ENCODE results near the gene RGS6. TPM values are rescaled to one million over a fixed set of nuclear protein-coding genes. Genes with fewer than 3 reads are reported as not detected.

RGS6 gene
- total and polyA plus RNA-seq, 2 experiments from 2014 or later, result not detected

GRCh38 chr14:72291908-72292688, 359.9 kb downstream of the RGS6 start:
- Histone ChIP-seq H4K20me1 (ENCODE audit: insufficient read depth) (no peaks in the 10 kb centered on the region), H3K36me3 (ENCODE audit: low read depth) (no peaks in the 10 kb centered on the region), H3K9me3 (ENCODE audit: low read depth) (no peaks in the 10 kb centered on the region), H3K79me2 (ENCODE audit: insufficient read depth) (no peaks in the 10 kb centered on the region), H3F3A (ENCODE audit: insufficient read depth) (no peaks in the 10 kb centered on the region), H2AFZ (peak overlapping the region; percentile 50; the same call in 1 of the 2 replicates), H3K4me3 (no peak overlapping the region), H3K4me2 (ENCODE audit: unreplicated experiment) (peak overlapping the region; percentile 34), H3K27me3 (replicated peaks; ENCODE audit: insufficient read depth) (peaks cover 6% of the 10 kb centered on the region; the same call in 1 of the 2 replicates), H3K4me1 (ENCODE audit: insufficient read depth) (no peaks in the 10 kb centered on the region), H3K27ac (no peak overlapping the region), H3K9ac (no peak overlapping the region), H3K9me2 (ENCODE audit: insufficient read depth) (no peaks in the 10 kb centered on the region)
- 25 to 26% methylated on average over 16 of the region's 16 CpGs for WGBS, 2 experiments (ENCODE audit: low coverage in 1 of 2, low lambda C conversion rate in 2 of 2, missing lambda C conversion rate in 2 of 2)
- peak; percentile 76 for DNase-seq
- TF ChIP-seq EZH2phosphoT487 (IDR thresholded peaks at IDR 0.05; ENCODE audit: insufficient read depth, low read depth) (no peak), EZH2 (IDR thresholded peaks at IDR 0.05; ENCODE audit: insufficient read depth, poor library complexity, severe bottlenecking) (no peak)
- in situ Hi-C loops (cut with MboI), result no loop called here

DNA sequence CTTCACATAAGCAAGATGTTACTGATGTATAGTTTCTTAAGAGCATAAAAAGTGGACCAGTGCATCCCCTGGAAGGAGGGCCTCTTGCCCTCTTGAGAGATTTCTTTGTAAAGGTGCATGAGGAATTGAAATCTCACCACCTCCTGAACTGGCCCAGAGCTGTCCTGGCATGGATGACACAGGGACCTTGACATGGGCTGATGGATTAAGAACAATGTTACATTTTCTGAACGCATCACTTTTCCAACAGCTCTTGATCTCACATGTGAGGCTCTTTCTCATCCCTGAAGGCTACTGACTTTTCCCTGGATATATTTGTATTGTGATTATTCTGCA, 360.4 kb downstream of the RGS6 start:
- Histone ChIP-seq H3F3A (ENCODE audit: insufficient read depth) (no peaks in the 10 kb centered on the region), H3K4me1 (ENCODE audit: insufficient read depth) (no peaks in the 10 kb centered on the region), H2AFZ (no peak overlapping the region), H3K9ac (no peak overlapping the region), H3K4me3 (no peak overlapping the region), H3K79me2 (ENCODE audit: insufficient read depth) (no peaks in the 10 kb centered on the region), H4K20me1 (ENCODE audit: insufficient read depth) (no peaks in the 10 kb centered on the region), H3K4me2 (ENCODE audit: unreplicated experiment) (no peak overlapping the region), H3K9me3 (ENCODE audit: low read depth) (no peaks in the 10 kb centered on the region), H3K27me3 (replicated peaks; ENCODE audit: insufficient read depth) (peaks cover 6% of the 10 kb centered on the region; the same call in 1 of the 2 replicates), H3K9me2 (ENCODE audit: insufficient read depth) (no peaks in the 10 kb centered on the region), H3K27ac (no peak overlapping the region), H3K36me3 (ENCODE audit: low read depth) (no peaks in the 10 kb centered on the region)
- in situ Hi-C loops (cut with MboI), result no loop called here
- no peak for TF ChIP-seq EZH2phosphoT487 (IDR thresholded peaks at IDR 0.05; ENCODE audit: insufficient read depth, low read depth)
- DNase-seq, result no peak
- WGBS, 2 experiments (ENCODE audit: low coverage in 1 of 2, low lambda C conversion rate in 2 of 2, missing lambda C conversion rate in 2 of 2), result 14 to 25% methylated on average over 1 of the region's 1 CpG

GRCh38 chr14:72301352-72301751, 369.1 kb downstream of the RGS6 start:
- in situ Hi-C loops (cut with MboI), result no loop called here
- no peak for TF ChIP-seq EZH2 (IDR thresholded peaks at IDR 0.05; ENCODE audit: insufficient read depth, poor library complexity, severe bottlenecking)
- TF ChIP-seq EZH2phosphoT487 (IDR thresholded peaks at IDR 0.05; ENCODE audit: insufficient read depth, low read depth), result no peak
- no peaks in the 10 kb centered on the region for H3K36me3 ChIP-seq (ENCODE audit: low read depth)
- H3K9ac ChIP-seq, result no peak overlapping the region
- no peak overlapping the region for H3K27ac ChIP-seq
- DNase-seq, result no peak
- H3K9me3 ChIP-seq (ENCODE audit: low read depth), result no peaks in the 10 kb centered on the region
- H3K27me3 ChIP-seq (replicated peaks; ENCODE audit: insufficient read depth), result no peaks in the 10 kb centered on the region; the same call in 1 of the 2 replicates
- no peak overlapping the region for H3K4me3 ChIP-seq
- no peaks in the 10 kb centered on the region for H3K9me2 ChIP-seq (ENCODE audit: insufficient read depth)
- H2AFZ ChIP-seq, result no peak overlapping the region
- H3K4me2 ChIP-seq (ENCODE audit: unreplicated experiment), result no peak overlapping the region
- H3K79me2 ChIP-seq (ENCODE audit: insufficient read depth), result no peaks in the 10 kb centered on the region
- no peaks in the 10 kb centered on the region for H4K20me1 ChIP-seq (ENCODE audit: insufficient read depth)
- H3K4me1 ChIP-seq (ENCODE audit: insufficient read depth), result no peaks in the 10 kb centered on the region
- 36 to 40% methylated on average over 3 of the region's 3 CpGs for WGBS, 2 experiments (ENCODE audit: low coverage in 1 of 2, low lambda C conversion rate in 2 of 2, missing lambda C conversion rate in 2 of 2)
- H3F3A ChIP-seq (ENCODE audit: insufficient read depth), result no peaks in the 10 kb centered on the region

DNA sequence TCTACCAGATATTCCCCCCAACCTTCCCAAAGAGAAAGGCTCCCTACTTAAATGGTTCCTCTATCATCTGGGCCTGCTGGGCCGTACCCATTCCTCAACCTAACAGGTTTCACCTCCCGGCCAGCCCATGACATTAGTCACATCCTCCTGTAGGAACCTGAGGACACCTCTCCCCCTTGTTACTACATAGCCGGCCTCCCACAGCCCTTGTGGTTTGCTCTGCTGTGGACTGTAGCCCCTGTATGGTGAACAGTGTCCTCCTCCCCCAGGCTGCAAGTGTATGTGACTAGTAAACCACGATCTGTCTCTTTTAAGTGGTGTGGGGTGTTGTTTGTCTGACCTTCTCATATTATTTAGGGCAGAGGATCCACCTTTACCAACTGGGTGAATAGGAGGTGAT, 371.7 kb downstream of the RGS6 start:
- TF ChIP-seq EZH2phosphoT487 (IDR thresholded peaks at IDR 0.05; ENCODE audit: insufficient read depth, low read depth), result no peak
- no peak for TF ChIP-seq EZH2 (IDR thresholded peaks at IDR 0.05; ENCODE audit: insufficient read depth, poor library complexity, severe bottlenecking)

More for the DNA sequence above, 371.7 kb downstream of the RGS6 start:
- in situ Hi-C loops (cut with MboI), result no loop called here
- H3K4me3 ChIP-seq, result no peak overlapping the region
- DNase-seq, result no peak
- H3K9me2 ChIP-seq (ENCODE audit: insufficient read depth), result no peaks in the 10 kb centered on the region
- H3K4me2 ChIP-seq (ENCODE audit: unreplicated experiment), result no peak overlapping the region
- H3F3A ChIP-seq (ENCODE audit: insufficient read depth), result no peaks in the 10 kb centered on the region
- no peak overlapping the region for H3K9ac ChIP-seq
- no peaks in the 10 kb centered on the region for H4K20me1 ChIP-seq (ENCODE audit: insufficient read depth)
- no peaks in the 10 kb centered on the region; the same call in 1 of the 2 replicates for H3K27me3 ChIP-seq (replicated peaks; ENCODE audit: insufficient read depth)
- no peaks in the 10 kb centered on the region for H3K4me1 ChIP-seq (ENCODE audit: insufficient read depth)
- H2AFZ ChIP-seq, result no peak overlapping the region
- WGBS, 2 experiments (ENCODE audit: low coverage in 1 of 2, low lambda C conversion rate in 2 of 2, missing lambda C conversion rate in 2 of 2), result 4 to 11% methylated on average over 4 of the region's 4 CpGs
- no peaks in the 10 kb centered on the region for H3K36me3 ChIP-seq (ENCODE audit: low read depth)
- no peak overlapping the region for H3K27ac ChIP-seq
- H3K9me3 ChIP-seq (ENCODE audit: low read depth), result no peaks in the 10 kb centered on the region
- H3K79me2 ChIP-seq (ENCODE audit: insufficient read depth), result no peaks in the 10 kb centered on the region
